ENCODE measurements around the gene CCHCR1. TPM values are rescaled to one million over a fixed set of nuclear protein-coding genes. Genes with fewer than 3 reads are reported as not detected.

Gene CCHCR1
- total and polyA plus RNA-seq, 2 of the 8 experiments (the other 6 are each of a cell fraction or from before 2014, with no cell fraction given) = 20.9 to 38.0 TPM

DNA sequence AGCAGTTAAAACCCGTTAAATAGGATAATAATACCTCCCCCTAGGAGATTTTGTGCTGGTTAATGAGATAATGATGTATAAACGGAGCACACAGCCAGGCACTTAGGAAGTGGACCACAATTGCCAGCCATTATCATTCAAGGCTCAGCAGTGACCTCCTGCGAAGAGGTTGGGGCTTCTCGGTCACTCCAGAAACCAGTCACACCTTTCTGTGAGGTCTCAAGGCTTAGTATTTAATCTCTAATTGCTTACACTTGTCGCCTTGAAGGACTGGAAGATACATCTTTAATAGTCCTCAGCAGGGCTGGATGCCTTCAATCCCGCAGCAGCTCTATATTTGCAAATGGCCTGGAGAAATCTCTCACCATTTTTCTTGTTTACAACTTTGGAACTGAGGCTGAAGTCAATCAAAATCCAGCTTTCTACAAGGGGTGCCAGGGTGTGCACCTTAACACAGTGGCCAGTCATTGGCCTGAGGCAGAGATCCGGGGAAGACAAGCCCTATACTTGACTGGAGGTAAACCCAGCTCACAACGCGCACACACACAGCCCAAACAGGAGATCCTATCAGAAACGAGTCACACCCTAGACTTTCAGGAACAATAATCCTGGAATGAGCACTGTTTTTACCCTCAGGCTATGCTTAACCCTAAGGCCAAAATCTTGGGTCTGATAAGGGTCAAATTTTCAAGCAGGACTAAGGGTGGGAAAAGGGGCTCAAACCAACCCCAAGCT is 11.7 kb upstream of the CCHCR1 start:
- Histone ChIP-seq H4K8ac (ENCODE audit: extremely low read depth, insufficient read depth, low read length) (no peak overlapping the region; the same call in 1 of the 2 replicates), H2AFZ (ENCODE audit: low read length) (no peak overlapping the region), H3K27me3 (replicated peaks in 1 of 4; ENCODE audit: control insufficient read depth in 3 of 4, extremely low read depth in 1 of 4, insufficient read depth in 3 of 4, low read length in 3 of 4) (no peaks in the 10 kb centered on the region), H2BK5ac (ENCODE audit: low read depth, low read length) (peak overlapping the region; percentile 89), H2BK20ac (ENCODE audit: low read length) (no peak overlapping the region), H3K4me1 (replicated peaks in 1 of 4; ENCODE audit: control insufficient read depth in 3 of 4, insufficient read depth in 4 of 4, low read length in 3 of 4) (peaks cover 19 to 36% (median 27%) of the 10 kb centered on the region in 4 experiments), H3K9ac (replicated peaks in 1 of 4; ENCODE audit: extremely low read depth in 1 of 4, low read depth in 3 of 4, low read length in 3 of 4) (peak overlapping the region; percentile 72 to 80 (median 78)), H2BK120ac (replicated peaks; ENCODE audit: low read depth, low read length) (peak overlapping the region; percentile 35), H3K27ac (ENCODE audit: low read depth, low read length) (peak overlapping the region; percentile 77; the same call in 1 of the 2 replicates), H3K36me3 (ENCODE audit: control insufficient read depth in 2 of 4, insufficient read depth in 4 of 4, low read length in 3 of 4) (peaks cover 9 to 17% (median 13%) of the 10 kb centered on the region in 4 experiments), H3K14ac (ENCODE audit: insufficient read length) (peak overlapping the region; percentile 90), H3K4ac (replicated peaks; ENCODE audit: insufficient read length, low read depth, low read length) (no peak overlapping the region), H3K79me1 (ENCODE audit: low read depth, low read length) (peaks cover 8% of the 10 kb centered on the region), H4K20me1 (replicated peaks in 1 of 2; ENCODE audit: control insufficient read depth in 1 of 2, insufficient read depth in 2 of 2, low read length in 2 of 2) (peaks cover 7 to 22% of the 10 kb centered on the region in 2 experiments), H4K5ac (ENCODE audit: insufficient read length, low read depth, low read length) (peak overlapping the region; percentile 34), H3K4me2 (ENCODE audit: insufficient read depth in 1 of 2, low read depth in 2 of 2, low read length in 2 of 2) (peak overlapping the region; percentile 82 to 83), H4K91ac (replicated peaks; ENCODE audit: insufficient read length, low read length) (peak overlapping the region; percentile 69), H3K18ac (ENCODE audit: extremely low read depth, low read length) (peak overlapping the region; percentile 95), H3K4me3 (ENCODE audit: extremely low read depth in 1 of 4, insufficient read depth in 2 of 4, low read depth in 3 of 4, low read length in 4 of 4) (peak overlapping the region; percentile 70 to 92 (median 80)), H3K56ac (replicated peaks; ENCODE audit: insufficient read length, low read depth, low read length) (peak overlapping the region; percentile 27), H3K79me2 (ENCODE audit: control insufficient read depth in 1 of 2, insufficient read depth in 2 of 2, low read length in 2 of 2) (peaks cover 23 to 66% of the 10 kb centered on the region in 2 experiments), H2AK5ac (ENCODE audit: low read depth, low read length) (no peak overlapping the region), H3K9me3 (ENCODE audit: insufficient read depth in 2 of 2, low read depth in 1 of 2, low read length in 1 of 2) (no peaks in the 10 kb centered on the region), H2BK15ac (ENCODE audit: low read length) (no peak overlapping the region), H2BK12ac (ENCODE audit: low read depth, low read length) (0 out of 2 replicates have a peak overlapping the region, but pooled peaks have one; percentile 30), H3K23me2 (ENCODE audit: low read depth, low read length) (peaks cover 13% of the 10 kb centered on the region), H3K23ac (ENCODE audit: insufficient read length) (no peak overlapping the region)
- 4% methylated on average over 10 of the region's 10 CpGs; no CpG with 5 or more reads in 1 of the 2 experiments for WGBS, 2 experiments (ENCODE audit: extremely low coverage in 1 of 2, insufficient coverage in 1 of 2, insufficient read length in 1 of 2, insufficient replicate concordance in 2 of 2, low coverage in 1 of 2, low lambda C conversion rate in 2 of 2, missing lambda C conversion rate in 1 of 2)
- CTCF ChIA-PET (ENCODE audit: partially characterized antibody) = interaction anchor here (0.6 to 5.9 kb wide), 13 partner anchors 8 to 99 kb away, joined by 3 to 56 read pairs (median 4); partner anchors contain the start of genes CCHCR1 and TCF19
- POLR2A ChIA-PET (ENCODE audit: partially characterized antibody) = interaction anchor here (0.5 to 68.5 kb wide), 11 partner anchors 1 to 1160 kb away, joined by 3 to 2251 read pairs (median 3); partner anchors contain the start of genes CCHCR1, CDSN, GTF2H4 and POU5F1
- DNase-seq (ENCODE audit: low read depth in 1 of 2, low spot score in 2 of 2) (no peak), FAIRE-seq (no peak)
- TF ChIP-seq, protein P1, sequence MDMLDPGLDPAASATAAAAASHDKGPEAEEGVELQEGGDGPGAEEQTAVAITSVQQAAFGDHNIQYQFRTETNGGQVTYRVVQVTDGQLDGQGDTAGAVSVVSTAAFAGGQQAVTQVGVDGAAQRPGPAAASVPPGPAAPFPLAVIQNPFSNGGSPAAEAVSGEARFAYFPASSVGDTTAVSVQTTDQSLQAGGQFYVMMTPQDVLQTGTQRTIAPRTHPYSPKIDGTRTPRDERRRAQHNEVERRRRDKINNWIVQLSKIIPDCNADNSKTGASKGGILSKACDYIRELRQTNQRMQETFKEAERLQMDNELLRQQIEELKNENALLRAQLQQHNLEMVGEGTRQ (IDR thresholded peaks at IDR 0.05; ENCODE audit: low read length) = no peak
- TF ChIP-seq, protein P2, sequence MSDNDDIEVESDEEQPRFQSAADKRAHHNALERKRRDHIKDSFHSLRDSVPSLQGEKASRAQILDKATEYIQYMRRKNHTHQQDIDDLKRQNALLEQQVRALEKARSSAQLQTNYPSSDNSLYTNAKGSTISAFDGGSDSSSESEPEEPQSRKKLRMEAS (IDR thresholded peaks at IDR 0.05) = no peak
- 0 out of 2 replicates have a peak, but pooled peaks have one; percentile 14 for TF ChIP-seq PHF8 (conservative IDR thresholded peaks at IDR 0.05; ENCODE audit: low read depth, low read length)
- TF ChIP-seq SP2 (IDR thresholded peaks at IDR 0.05; ENCODE audit: low read length) = no peak
- no peak for TF ChIP-seq ZNF274 (IDR thresholded peaks at IDR 0.05; ENCODE audit: borderline replicate concordance, extremely low read depth, low read length)
- TF ChIP-seq, protein P3, sequence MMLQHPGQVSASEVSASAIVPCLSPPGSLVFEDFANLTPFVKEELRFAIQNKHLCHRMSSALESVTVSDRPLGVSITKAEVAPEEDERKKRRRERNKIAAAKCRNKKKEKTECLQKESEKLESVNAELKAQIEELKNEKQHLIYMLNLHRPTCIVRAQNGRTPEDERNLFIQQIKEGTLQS (IDR thresholded peaks at IDR 0.05; ENCODE audit: insufficient read depth, low read depth, low read length) = no peak
- TF ChIP-seq POLR2A (IDR thresholded peaks at IDR 0.05; ENCODE audit: control extremely low read depth in 1 of 2, low read depth in 2 of 2, low read length in 2 of 2) = peak in 1 of 2 experiments; percentile 33; a peak in 2 of 3 replicates
- no peak for TF ChIP-seq CHD2 (IDR thresholded peaks at IDR 0.05; ENCODE audit: low read length)
